ENCODE measurements around the gene MYL1.

- no peak for TF ChIP-seq POLR2A (IDR thresholded peaks at IDR 0.05; ENCODE audit: low read depth, low read length)
- no peak for TF ChIP-seq POLR2AphosphoS5 (IDR thresholded peaks at IDR 0.05; ENCODE audit: low read depth, low read length)
Measured at GRCh38 chr2:210315015-210315788, at the start of gene MYL1.
